Subcutaneous abdominal adipose tissue (tissue), 5 donors: ENCODE data around the gene HYAL1.

Source experiments
- H3K27ac ChIP-seq: one replicate; pipeline ENCODE4 v1.7.0; 2013; ENCODE audit warnings: low read depth, mild to moderate bottlenecking, inconsistent platforms, low read length, moderate library complexity
- H3K27me3 ChIP-seq, 5 donors: one replicate each; pipeline ENCODE4 v1.7.0; 2013; ENCODE audit warnings: low read length in 5 of 5, inconsistent platforms in 1 of 5; ENCODE audit not compliant: control insufficient read depth in 5 of 5, insufficient read depth in 4 of 5
- H3K36me3 ChIP-seq, 5 donors: one replicate each; pipeline ENCODE4 v1.7.0; 2013; ENCODE audit warnings: low read length in 5 of 5; ENCODE audit not compliant: control insufficient read depth in 5 of 5, insufficient read depth in 5 of 5
- H3K4me1 ChIP-seq, 5 donors: one replicate each; pipeline ENCODE4 v1.7.0; 2013; ENCODE audit warnings: low read length in 5 of 5, mild to moderate bottlenecking in 3 of 5, moderate library complexity in 1 of 5; ENCODE audit not compliant: control insufficient read depth in 5 of 5, insufficient read depth in 5 of 5
- H3K4me3 ChIP-seq, 5 donors: one replicate each; pipeline ENCODE4 v1.7.0; 2013; ENCODE audit warnings: low read length in 5 of 5, low read depth in 1 of 5
- H3K9ac ChIP-seq, 5 donors: one replicate each; pipeline ENCODE4 v1.7.0; 2013; ENCODE audit warnings: low read length in 5 of 5, mild to moderate bottlenecking in 4 of 5, moderate library complexity in 3 of 5
- H3K9me3 ChIP-seq, 5 donors: one replicate each; pipeline ENCODE4 v1.7.0; 2013; ENCODE audit warnings: low read length in 5 of 5; ENCODE audit not compliant: control insufficient read depth in 5 of 5
- donor health status: healthy.
- donor health status: healthy.
- donor health status: healthy.
- donor health status: healthy.
- donor health status: healthy.

The HYAL1 gene

GRCh38 chr3:50258029-50258680, 45.2 kb downstream of the HYAL1 start:
- no peak overlapping the region for H3K9ac ChIP-seq
- peaks cover 0 to 10% (median 6%) of the 10 kb centered on the region in 5 donors for H3K9me3 ChIP-seq
- no peak overlapping the region for H3K27ac ChIP-seq
- peaks cover 8 to 63% (median 59%) of the 10 kb centered on the region in 5 donors for H3K4me1 ChIP-seq
- H3K27me3 ChIP-seq, result no peaks in the 10 kb centered on the region
- peaks cover 0 to 56% (median 48%) of the 10 kb centered on the region in 5 donors for H3K36me3 ChIP-seq
- peak overlapping the region in 1 of 5 donors; percentile 0 for H3K4me3 ChIP-seq

GRCh38 chr3:50256978-50257890, 46.1 kb downstream of the HYAL1 start:
- no peaks in the 10 kb centered on the region for H3K27me3 ChIP-seq
- no peak overlapping the region for H3K9ac ChIP-seq
- peaks cover 0 to 10% (median 6%) of the 10 kb centered on the region in 5 donors for H3K9me3 ChIP-seq
- no peak overlapping the region for H3K27ac ChIP-seq
- H3K36me3 ChIP-seq, result peaks cover 0 to 65% (median 57%) of the 10 kb centered on the region in 5 donors
- peak overlapping the region in 1 of 5 donors; percentile 13 for H3K4me3 ChIP-seq
- H3K4me1 ChIP-seq, result peaks cover 8 to 68% (median 53%) of the 10 kb centered on the region in 5 donors

GRCh38 chr3:50255251-50255615, 48.1 kb downstream of the HYAL1 start:
- Histone ChIP-seq H3K9me3 (peaks cover 0 to 10% (median 6%) of the 10 kb centered on the region in 5 donors), H3K27ac (peak overlapping the region; percentile 92), H3K9ac (peak overlapping the region in 2 of 5 donors; percentile 46 to 56), H3K4me1 (peaks cover 10 to 73% (median 51%) of the 10 kb centered on the region in 5 donors), H3K36me3 (peaks cover 0 to 84% (median 66%) of the 10 kb centered on the region in 5 donors), H3K27me3 (no peaks in the 10 kb centered on the region), H3K4me3 (peak overlapping the region in 1 of 5 donors; percentile 10)

- H3K4me1 ChIP-seq, result peaks cover 15 to 77% (median 53%) of the 10 kb centered on the region in 5 donors
These were observed 48.7 kb downstream of the HYAL1 start for GRCh38 chr3:50254577-50255250.

GRCh38 chr3:50251220-50251619, 52.2 kb downstream of the HYAL1 start:
- peak overlapping the region; percentile 92 for H3K27ac ChIP-seq
- peak overlapping the region in 1 of 5 donors; percentile 51 for H3K9ac ChIP-seq
- no peaks in the 10 kb centered on the region for H3K9me3 ChIP-seq
- peaks cover 28 to 97% (median 80%) of the 10 kb centered on the region in 5 donors for H3K4me1 ChIP-seq
- peaks cover 0 to 76% (median 57%) of the 10 kb centered on the region in 5 donors for H3K36me3 ChIP-seq
- no peaks in the 10 kb centered on the region for H3K27me3 ChIP-seq
- no peak overlapping the region for H3K4me3 ChIP-seq

More at GRCh38 chr3:50254577-50255250, 48.7 kb downstream of the HYAL1 start:
- Histone ChIP-seq H3K27ac (peak overlapping the region; percentile 92), H3K4me3 (peak overlapping the region in 1 of 5 donors; percentile 10), H3K36me3 (peaks cover 0 to 89% (median 70%) of the 10 kb centered on the region in 5 donors), H3K27me3 (no peaks in the 10 kb centered on the region), H3K9ac (peak overlapping the region in 4 of 5 donors; percentile 33 to 66 (median 58)), H3K9me3 (peaks cover 0 to 10% (median 6%) of the 10 kb centered on the region in 5 donors)

- H3K4me1 ChIP-seq, result peaks cover 31 to 98% (median 84%) of the 10 kb centered on the region in 5 donors
- H3K27me3 ChIP-seq, result no peaks in the 10 kb centered on the region
- H3K36me3 ChIP-seq, result peaks cover 0 to 72% (median 54%) of the 10 kb centered on the region in 5 donors
- peak overlapping the region in 1 of 5 donors; percentile 17 for H3K4me3 ChIP-seq
- H3K9me3 ChIP-seq, result no peaks in the 10 kb centered on the region
- peak overlapping the region; percentile 92 for H3K27ac ChIP-seq
- peak overlapping the region in 3 of 5 donors; percentile 19 to 77 (median 58) for H3K9ac ChIP-seq
These were observed 52.9 kb downstream of the HYAL1 start for GRCh38 chr3:50250514-50250913.
